HepG2 (cell line): ENCODE results near the gene SLC25A38. TPM values are rescaled to one million over a fixed set of nuclear protein-coding genes. Genes with fewer than 3 reads are reported as not detected.

Experiments
- AKNA ChIP-seq: sonication (generic); formaldehyde crosslinking; IDR thresholded peaks from 2 replicates; pipeline ENCODE4 v1.4.0; 2020; ENCODE audit warnings: missing genetic modification reagents, borderline replicate concordance
- CENPBD1 ChIP-seq: sonication (generic); formaldehyde crosslinking; IDR thresholded peaks from 2 replicates; pipeline ENCODE4 v1.8.0; 2022; ENCODE audit warnings: missing genetic modification reagents, low read depth, mild to moderate bottlenecking, borderline replicate concordance
- DMTF1 ChIP-seq: sonication (generic); formaldehyde crosslinking; IDR thresholded peaks from 2 replicates; pipeline ENCODE4 v1.4.0; 2020; ENCODE audit warnings: mild to moderate bottlenecking, missing genetic modification reagents
- HOXD1 ChIP-seq: sonication (generic); formaldehyde crosslinking; IDR thresholded peaks from 2 replicates; pipeline ENCODE4 v1.5.0; 2020; ENCODE audit warnings: missing genetic modification reagents
- IRX3 ChIP-seq: sonication (generic); formaldehyde crosslinking; IDR thresholded peaks from 2 replicates; pipeline ENCODE4 v1.8.1; 2023; ENCODE audit warnings: mild to moderate bottlenecking, low read depth, missing genetic modification reagents, borderline replicate concordance
- KAT7 ChIP-seq: IDR thresholded peaks from 2 replicates; pipeline ENCODE4 v1.6.1; 2018; ENCODE audit warnings: borderline replicate concordance, missing compliant biosample characterization
- NFE2L2 ChIP-seq: fragments of 150-350 bp; IDR thresholded peaks from 2 replicates; pipeline ENCODE4 v1.6.1; 2014; ENCODE audit warnings: low read length
- PAX8 ChIP-seq: sonication (generic); formaldehyde crosslinking; IDR thresholded peaks from 2 replicates; pipeline ENCODE4 v1.8.0; 2022; ENCODE audit warnings: mild to moderate bottlenecking, missing genetic modification reagents, borderline replicate concordance
- PHF5A ChIP-seq: IDR thresholded peaks from one replicate; pipeline ENCODE4 v1.6.1; 2018; ENCODE audit warnings: low read depth, missing genetic modification reagents; ENCODE audit not compliant: unreplicated experiment
- RAD21 ChIP-seq: fragments of 450-650 bp; formaldehyde crosslinking; IDR thresholded peaks from 2 replicates; pipeline ENCODE4 v1.5.0; 2020; ENCODE audit warnings: mild to moderate bottlenecking
- SMYD3 ChIP-seq: sonication (generic); formaldehyde crosslinking; IDR thresholded peaks from 2 replicates; pipeline ENCODE4 v1.8.1; 2023; ENCODE audit warnings: mild to moderate bottlenecking, missing genetic modification reagents
- TEAD2 ChIP-seq: sonication (generic); formaldehyde crosslinking; IDR thresholded peaks from 2 replicates; pipeline ENCODE4 v1.9.0; 2021; ENCODE audit warnings: missing genetic modification reagents
- ZNF20 ChIP-seq: sonication (generic); formaldehyde crosslinking; IDR thresholded peaks from 2 replicates; pipeline ENCODE4 v1.4.0; 2020; ENCODE audit warnings: mild to moderate bottlenecking, moderate library complexity, missing genetic modification reagents
- ZNF225 ChIP-seq: sonication (generic); formaldehyde crosslinking; IDR thresholded peaks from 2 replicates; pipeline ENCODE4 v1.4.0; 2020; ENCODE audit warnings: mild to moderate bottlenecking, missing genetic modification reagents
- ZNF576 ChIP-seq: sonication (generic); formaldehyde crosslinking; IDR thresholded peaks from 2 replicates; pipeline ENCODE4 v1.4.0; 2020; ENCODE audit warnings: mild to moderate bottlenecking, missing genetic modification reagents
- ZSCAN29 ChIP-seq: sonication (generic); formaldehyde crosslinking; conservative IDR thresholded peaks from 2 replicates; pipeline ENCODE4 v1.4.0; 2020; ENCODE audit warnings: mild to moderate bottlenecking, missing genetic modification reagents
- polyA plus RNA-seq, 8 experiments: library from polyadenylated mRNA; depleted of rRNA in 3 of 8; stranded (reverse) in 7 of 8; unstranded in 1 of 8; fragments of >200 nt; fragmentation: Illumina TruSeq in 4 of 8; extraction: Trizol in 4 of 8; gene quantifications; 2 replicates each; pipeline versions ENCODE4 v1.2.1 to v1.2.3, GENCODE V29; 2011 to 2016; ENCODE audit warnings: low read depth in 4 of 8, missing spikeins in 1 of 8, mixed read lengths in 1 of 8; ENCODE audit not compliant: insufficient read depth in 1 of 8
- total RNA-seq, 5 experiments: library from RNA; depleted of rRNA; stranded (reverse); fragments of >200 nt; fragmentation: Illumina TruSeq; extraction: Trizol; gene quantifications; 2 replicates each; pipeline ENCODE4 v1.2.3, GENCODE V29; 2016; ENCODE audit warnings: low read depth in 1 of 5

Gene SLC25A38
- total and polyA plus RNA-seq, 2 of the 13 experiments (the other 11 are each of a cell fraction or from before 2014, with no cell fraction given) = 32.5 to 35.4 TPM

GRCh38 chr3:39406368-39407258, 23.4 kb downstream of the SLC25A38 start, which contains the start of gene RPSA (continued):
- peak; percentile 82; the same call in 1 of the 2 replicates for TF ChIP-seq ZNF225
- no peak for TF ChIP-seq PHF5A
- peak; percentile 45; the same call in 1 of the 2 replicates for TF ChIP-seq AKNA (CRISPR knock-in tag)
- peak; percentile 43; the same call in 1 of the 2 replicates for TF ChIP-seq SMYD3
- peak; percentile 22 for TF ChIP-seq RAD21 (CRISPR knock-in tag)
- peak; percentile 67; the same call in 1 of the 2 replicates for TF ChIP-seq PAX8
- TF ChIP-seq NFE2L2 = no peak
- no peak; the same call in 1 of the 2 replicates for TF ChIP-seq HOXD1
- no peak for TF ChIP-seq CENPBD1 (CRISPR knock-in tag)
- TF ChIP-seq ZNF20 (CRISPR knock-in tag) = peak; percentile 95
- TF ChIP-seq ZNF576 (CRISPR knock-in tag) = peak; percentile 79
- TF ChIP-seq TEAD2 = no peak
- TF ChIP-seq ZSCAN29 (CRISPR knock-in tag) = no peak
- TF ChIP-seq KAT7 (CRISPR knock-in tag) = peak; percentile 60; the same call in 1 of the 2 replicates
- no peak for TF ChIP-seq DMTF1 (CRISPR knock-in tag)
- TF ChIP-seq IRX3 = peak; percentile 30; the same call in 1 of the 2 replicates
